Sigmoid colon (tissue), 7 donors: ENCODE data around the gene SYT7. TPM values are rescaled to one million over a fixed set of nuclear protein-coding genes. Genes with fewer than 3 reads are reported as not detected.

Experiments
- DNase-seq: peaks from one replicate; pipeline ENCODE4 v3.0.0-alpha.2; 2019
- H3K27ac ChIP-seq, 4 donors: fragments of 200-600 bp; sonication (generic); one replicate each; pipeline ENCODE4 v1.5.1; 2016 to 2019; ENCODE audit warnings: mild to moderate bottlenecking in 1 of 4
- H3K27me3 ChIP-seq, 3 donors: fragments of 200-600 bp; sonication (generic); one replicate each; pipeline ENCODE4 v1.5.1; 2019; ENCODE audit warnings: mild to moderate bottlenecking in 1 of 3
- H3K36me3 ChIP-seq, 4 donors: fragments of 200-600 bp; sonication (generic); one replicate each; pipeline ENCODE4 v1.5.1; 2016 to 2019
- H3K4me1 ChIP-seq, 4 donors: fragments of 200-600 bp; sonication (generic); one replicate each; pipeline ENCODE4 v1.5.1; 2017 to 2019
- H3K4me3 ChIP-seq, 4 donors: fragments of 200-600 bp; sonication (generic); one replicate each; pipeline ENCODE4 v1.5.1; 2017 to 2019; ENCODE audit warnings: mild to moderate bottlenecking in 2 of 4, moderate library complexity in 1 of 4
- H3K9me3 ChIP-seq, 4 donors: fragments of 200-600 bp in 3 of 4; sonication (generic) in 3 of 4; one replicate each; pipeline versions ENCODE4 v1.5.1 to v1.6.1; 2013 to 2019
- EP300 ChIP-seq, 4 donors: sonication (generic); formaldehyde crosslinking; IDR thresholded peaks; one replicate each; pipeline ENCODE4 v1.6.1; 2017; ENCODE audit warnings: antibody characterized with exemption in 4 of 4
- POLR2A ChIP-seq, 2 donors: fragments of 450-650 bp; IDR thresholded peaks; one replicate each; pipeline ENCODE4 v1.6.1; 2016; ENCODE audit warnings: antibody characterized with exemption in 2 of 2, mild to moderate bottlenecking in 2 of 2, moderate library complexity in 2 of 2
- POLR2AphosphoS5 ChIP-seq, 4 donors: sonication (generic); formaldehyde crosslinking; IDR thresholded peaks; one replicate each; pipeline ENCODE4 v1.6.1; 2017; ENCODE audit warnings: antibody characterized with exemption in 4 of 4
- WGBS, 2 donors: extraction: QIAGEN DNeasy Blood & Tissue Kit; methylation state at CpG; one replicate each; pipeline ENCODE4 v1.1.7; 2013; 5-methylcytosine and 5-hydroxymethylcytosine counted together
- intact Hi-C: fragments of 100-400 bp; cut with DNase I; formaldehyde crosslinking; loops from one replicate; pipeline ENCODE4 v1.15.1; 2023
- polyA plus RNA-seq, 3 donors: library from polyadenylated mRNA; stranded (reverse); fragments of 200-250 nt; gene quantifications; one replicate each; pipeline ENCODE4 v1.2.3, GENCODE V29; 2013
- total RNA-seq, 4 donors: library from RNA; depleted of rRNA; stranded (reverse); fragments of >200 nt; gene quantifications; one replicate each; pipeline ENCODE4 v1.1.0, GENCODE V29; 2016
- TF ChIP-seq, protein P1 (sequence below), 4 experiments: fragments of 450-650 bp in 3 of 4; fragments of 200-600 bp in 1 of 4; IDR thresholded peaks; one replicate each; pipeline ENCODE4 v1.5.1; 2016 to 2019; ENCODE audit warnings: antibody characterized with exemption in 4 of 4, mild to moderate bottlenecking in 3 of 4, moderate library complexity in 2 of 4
- donor health status: healthy with polysubstance abuse.
- donor health status: Bipolar disorder and iron deficiency.
- donor health status: healthy.

Gene SYT7
- total and polyA plus RNA-seq, 7 donors, result 0.66 to 8.4 (median 3.6) TPM

DNA sequence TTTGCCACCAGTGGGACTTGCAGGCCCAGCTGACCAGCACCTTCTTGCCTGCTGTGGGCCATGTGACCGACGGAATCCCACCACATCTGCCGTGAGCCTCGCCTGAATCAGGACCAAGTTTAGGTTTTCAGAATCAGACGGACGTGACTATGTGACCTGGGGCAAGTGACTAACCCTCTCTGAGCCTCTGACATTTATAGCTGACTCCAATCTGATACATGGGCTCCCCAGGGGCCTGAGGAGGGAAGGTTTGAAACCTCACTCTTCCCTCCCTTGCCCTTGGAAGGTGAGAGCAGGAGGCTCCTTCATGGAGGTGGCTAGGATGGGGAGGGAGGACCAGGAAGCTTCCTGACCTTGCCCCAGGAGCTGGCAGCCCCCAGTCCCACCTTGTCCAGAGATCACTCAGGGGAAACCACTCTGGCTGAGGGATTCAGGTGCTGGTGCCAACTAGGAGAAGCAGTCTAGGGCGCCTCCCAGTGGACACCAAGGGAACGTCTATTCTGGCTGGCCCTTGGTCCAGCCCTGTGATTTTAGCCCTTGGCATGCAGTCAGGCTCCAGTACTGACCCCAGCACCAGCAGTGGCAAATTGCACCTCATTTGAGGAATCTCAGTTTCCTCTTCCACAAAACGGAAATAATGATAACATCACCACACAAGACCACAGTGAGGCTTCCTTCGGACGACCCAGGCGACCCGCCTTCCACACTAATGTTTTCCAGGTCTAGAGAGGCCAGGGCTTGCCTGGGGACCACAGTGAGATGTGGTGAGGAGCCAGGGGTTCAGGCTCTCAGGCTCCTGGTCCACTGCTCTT is 47.2 kb upstream of the SYT7 start:
- H3K4me1 ChIP-seq, result no peaks in the 10 kb centered on the region
- no peaks in the 10 kb centered on the region for H3K36me3 ChIP-seq
- intact Hi-C loops, result loop anchor here (5.0 to 10.0 kb wide), 2 partner anchors 46 to 93 kb away; partner anchors contain the start of gene SYT7
- H3K27ac ChIP-seq, result no peak overlapping the region
- 60% methylated on average over 13 of the region's 13 CpGs for WGBS, 2 donors
- peak; percentile 85 for DNase-seq
- no peak overlapping the region for H3K4me3 ChIP-seq
- no peaks in the 10 kb centered on the region for H3K27me3 ChIP-seq
- H3K9me3 ChIP-seq, result no peaks in the 10 kb centered on the region
- TF ChIP-seq EP300 (IDR thresholded peaks at IDR 0.05) (no peak), POLR2A (IDR thresholded peaks at IDR 0.05) (no peak), POLR2AphosphoS5 (IDR thresholded peaks at IDR 0.05) (no peak)
- TF ChIP-seq, protein P1, sequence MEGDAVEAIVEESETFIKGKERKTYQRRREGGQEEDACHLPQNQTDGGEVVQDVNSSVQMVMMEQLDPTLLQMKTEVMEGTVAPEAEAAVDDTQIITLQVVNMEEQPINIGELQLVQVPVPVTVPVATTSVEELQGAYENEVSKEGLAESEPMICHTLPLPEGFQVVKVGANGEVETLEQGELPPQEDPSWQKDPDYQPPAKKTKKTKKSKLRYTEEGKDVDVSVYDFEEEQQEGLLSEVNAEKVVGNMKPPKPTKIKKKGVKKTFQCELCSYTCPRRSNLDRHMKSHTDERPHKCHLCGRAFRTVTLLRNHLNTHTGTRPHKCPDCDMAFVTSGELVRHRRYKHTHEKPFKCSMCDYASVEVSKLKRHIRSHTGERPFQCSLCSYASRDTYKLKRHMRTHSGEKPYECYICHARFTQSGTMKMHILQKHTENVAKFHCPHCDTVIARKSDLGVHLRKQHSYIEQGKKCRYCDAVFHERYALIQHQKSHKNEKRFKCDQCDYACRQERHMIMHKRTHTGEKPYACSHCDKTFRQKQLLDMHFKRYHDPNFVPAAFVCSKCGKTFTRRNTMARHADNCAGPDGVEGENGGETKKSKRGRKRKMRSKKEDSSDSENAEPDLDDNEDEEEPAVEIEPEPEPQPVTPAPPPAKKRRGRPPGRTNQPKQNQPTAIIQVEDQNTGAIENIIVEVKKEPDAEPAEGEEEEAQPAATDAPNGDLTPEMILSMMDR (IDR thresholded peaks at IDR 0.05), result peak in 2 of 4 experiments; percentile 25 to 58

DNA sequence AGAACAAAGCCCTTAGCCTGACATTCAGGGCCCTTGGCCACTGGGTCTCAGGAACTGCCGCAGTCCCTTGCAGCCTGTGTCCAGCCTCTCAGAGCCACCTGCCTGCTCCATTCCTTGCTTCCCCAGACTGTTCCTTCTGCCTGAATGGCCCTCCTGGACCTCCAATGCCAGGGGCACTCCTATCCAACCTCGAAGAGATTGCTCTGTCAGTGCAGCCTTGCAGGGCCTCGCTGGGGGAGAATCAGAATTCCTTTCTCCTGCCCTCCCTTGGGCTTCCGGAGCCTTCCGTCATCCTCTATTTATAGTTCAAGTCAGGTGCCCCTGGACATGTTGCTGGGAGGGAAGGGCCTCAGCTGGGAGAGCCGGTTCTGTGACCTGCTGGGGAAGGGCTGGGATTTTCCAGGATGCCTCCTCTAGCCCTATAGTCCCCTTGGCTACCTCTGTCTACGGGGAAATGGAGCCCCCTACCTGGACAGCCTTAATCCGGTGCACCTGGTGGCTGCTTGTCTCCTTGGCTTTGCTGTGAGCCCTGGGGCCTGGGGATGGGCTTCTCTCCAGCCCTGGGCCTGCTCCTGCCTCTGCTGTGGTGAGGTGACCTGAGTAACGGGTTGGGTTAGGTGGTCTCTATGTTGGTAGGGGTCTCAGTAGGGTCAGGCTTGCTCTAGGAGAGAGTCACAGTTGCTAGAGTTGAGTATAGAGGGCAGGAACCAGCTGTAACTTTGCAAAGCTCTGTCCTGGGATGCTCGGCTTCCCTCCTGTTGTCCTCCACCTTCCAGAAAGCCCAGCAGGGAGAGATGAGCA is 45.9 kb upstream of the SYT7 start:
- Histone ChIP-seq H3K27ac (no peak overlapping the region), H3K4me3 (no peak overlapping the region), H3K27me3 (no peaks in the 10 kb centered on the region), H3K9me3 (no peaks in the 10 kb centered on the region), H3K36me3 (no peaks in the 10 kb centered on the region), H3K4me1 (no peaks in the 10 kb centered on the region)
- no peak for DNase-seq
- WGBS, 2 donors, result 29 to 55% methylated on average over 10 of the region's 10 CpGs
- no peak for TF ChIP-seq POLR2AphosphoS5 (IDR thresholded peaks at IDR 0.05)
- TF ChIP-seq EP300 (IDR thresholded peaks at IDR 0.05), result no peak
- TF ChIP-seq, protein P1 (IDR thresholded peaks at IDR 0.05), result no peak
- no peak for TF ChIP-seq POLR2A (IDR thresholded peaks at IDR 0.05)
- intact Hi-C loops, result loop anchor here (5.0 to 10.0 kb wide), 2 partner anchors 44 to 92 kb away; partner anchors contain the start of gene SYT7

DNA sequence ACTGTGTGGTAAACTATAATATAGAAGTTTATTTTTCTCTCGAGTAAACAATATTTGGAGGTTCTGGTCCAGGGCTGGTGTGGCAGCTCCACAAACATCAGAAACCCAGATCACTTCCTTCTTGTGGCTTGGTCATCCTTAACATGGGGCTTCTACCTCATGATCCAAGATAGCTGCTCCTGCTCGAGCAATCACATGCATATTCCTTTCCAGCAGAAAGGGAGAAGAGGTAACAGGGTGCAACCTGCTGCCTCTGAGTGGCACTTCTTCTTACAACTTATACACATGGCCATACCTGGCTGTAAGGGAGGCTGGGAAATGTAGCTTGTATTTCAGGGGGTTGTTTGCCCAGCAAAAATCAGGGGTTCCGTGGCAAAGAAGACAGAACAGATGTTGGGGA is 44.6 kb upstream of the SYT7 start:
- no peaks in the 10 kb centered on the region for H3K4me1 ChIP-seq
- H3K27ac ChIP-seq, result no peak overlapping the region
- no peak overlapping the region for H3K4me3 ChIP-seq
- H3K36me3 ChIP-seq, result no peaks in the 10 kb centered on the region
- H3K27me3 ChIP-seq, result peaks cover 0 to 6% (median 0%) of the 10 kb centered on the region in 3 donors
- no peaks in the 10 kb centered on the region for H3K9me3 ChIP-seq
- intact Hi-C loops, result loop anchor here (5.0 to 10.0 kb wide), 2 partner anchors 43 to 91 kb away; partner anchors contain the start of gene SYT7
- DNase-seq, result no peak
- WGBS, 2 donors, result 90% methylated on average over 3 of the region's 3 CpGs
- TF ChIP-seq EP300 (IDR thresholded peaks at IDR 0.05) (no peak), POLR2A (IDR thresholded peaks at IDR 0.05) (no peak), POLR2AphosphoS5 (IDR thresholded peaks at IDR 0.05) (no peak)
- TF ChIP-seq, protein P1 (IDR thresholded peaks at IDR 0.05), result no peak

DNA sequence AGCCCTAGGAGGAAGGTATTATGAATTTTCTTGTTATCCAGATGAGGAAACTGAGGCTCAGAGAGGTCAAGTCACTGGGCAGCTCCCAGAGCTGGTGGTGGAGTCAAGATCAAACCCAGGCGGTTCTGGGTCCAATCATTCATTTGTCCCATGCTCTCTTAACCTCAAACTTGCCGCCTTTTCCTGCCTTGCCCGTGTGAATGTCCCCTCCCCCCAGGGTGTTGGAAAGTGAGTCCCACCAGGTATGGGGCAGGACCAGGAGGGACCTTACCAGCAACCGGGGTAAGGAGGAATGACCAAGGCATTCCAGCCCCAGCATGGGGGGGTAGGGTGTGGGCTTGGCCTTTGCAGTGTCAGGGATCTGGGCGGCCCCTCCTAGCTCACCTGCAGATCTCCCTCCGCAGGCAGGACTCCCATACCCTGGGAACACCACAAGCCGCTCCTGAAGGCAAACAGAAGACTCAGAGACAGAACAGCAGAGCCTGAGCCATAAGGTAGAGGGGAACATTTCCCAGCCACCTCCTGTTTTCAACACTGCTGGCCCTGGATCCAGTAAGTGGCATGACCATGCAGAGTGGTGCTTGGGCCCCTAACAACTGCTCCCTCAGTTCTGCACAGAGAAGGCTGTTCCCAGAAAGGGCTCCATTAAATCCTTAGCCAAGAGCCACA is 41.2 kb upstream of the SYT7 start:
- H3K36me3 ChIP-seq, result no peaks in the 10 kb centered on the region
- H3K4me1 ChIP-seq, result no peaks in the 10 kb centered on the region
- 74 to 86% methylated on average over 7 of the region's 7 CpGs for WGBS, 2 donors
- no peak overlapping the region for H3K4me3 ChIP-seq
- no peak for DNase-seq
- intact Hi-C loops, result loop anchor here (10.0 kb wide), 1 partner anchor 87 kb away; no protein-coding TSS in a partner anchor
- no peak overlapping the region for H3K27ac ChIP-seq
- no peak for TF ChIP-seq EP300 (IDR thresholded peaks at IDR 0.05)
- TF ChIP-seq, protein P1 (IDR thresholded peaks at IDR 0.05), result no peak
- TF ChIP-seq POLR2A (IDR thresholded peaks at IDR 0.05), result no peak
- TF ChIP-seq POLR2AphosphoS5 (IDR thresholded peaks at IDR 0.05), result no peak
- H3K27me3 ChIP-seq, result peaks cover 0 to 21% (median 4%) of the 10 kb centered on the region in 3 donors
- H3K9me3 ChIP-seq, result no peaks in the 10 kb centered on the region
